K562 (cell line): ENCODE measurements around the gene TPRG1L. TPM values are rescaled to one million over a fixed set of nuclear protein-coding genes. Genes with fewer than 3 reads are reported as not detected.
A peak's percentile ranks its signal among the peaks of the same experiment; 100 is the strongest.

Experiments
- ATF4 ChIP-seq: fragments of 450-650 bp; formaldehyde crosslinking; IDR thresholded peaks from 2 replicates; pipeline ENCODE4 v1.4.0; 2022; ENCODE audit warnings: mild to moderate bottlenecking, moderate library complexity
- CUX1 ChIP-seq: fragments of 200-800 bp; sonication (Bioruptor generic); IDR thresholded peaks from 2 replicates; pipeline ENCODE4 v1.6.1; 2016; ENCODE audit warnings: missing genetic modification characterization, missing compliant biosample characterization
- KLF10 ChIP-seq: fragments of 250-450 bp; sonication (Bioruptor Pico); IDR thresholded peaks from 2 replicates; pipeline ENCODE4 v1.6.1; 2021; ENCODE audit warnings: matching md5 sums
- MLLT1 ChIP-seq, 2 experiments: fragments of 450-650 bp; IDR thresholded peaks; 2 replicates each; pipeline ENCODE4 v1.6.1; 2016
- NFE2 ChIP-seq: IDR thresholded peaks from 2 replicates; pipeline ENCODE4 v1.6.1; 2014; ENCODE audit warnings: antibody characterized with exemption, low read depth
- NUFIP1 ChIP-seq: fragments of 450-650 bp; IDR thresholded peaks from 2 replicates; pipeline ENCODE4 v1.6.1; 2018; ENCODE audit not compliant: partially characterized antibody
- PBX2 ChIP-seq, 2 experiments: IDR thresholded peaks in 1 of 2; conservative IDR thresholded peaks in 1 of 2; 2 replicates each; pipeline ENCODE4 v1.6.1; 2016; ENCODE audit warnings: low read depth in 2 of 2, mild to moderate bottlenecking in 1 of 2, missing compliant biosample characterization in 1 of 2, missing genetic modification characterization in 1 of 2, moderate library complexity in 1 of 2
- PKNOX1 ChIP-seq: fragments of 450-650 bp; IDR thresholded peaks from 2 replicates; pipeline ENCODE4 v1.6.1; 2016
- RB1 ChIP-seq: fragments of 450-650 bp; IDR thresholded peaks from 2 replicates; pipeline ENCODE4 v1.6.1; 2017; ENCODE audit warnings: low read depth, mild to moderate bottlenecking
- SNRNP70 ChIP-seq: fragments of 200-400 bp; formaldehyde crosslinking; optimal IDR thresholded peaks from 2 replicates; pipeline ENCODE3; 2017; ENCODE audit warnings: low read depth, low read length
- ZNF445 ChIP-seq: fragments of 250-450 bp; sonication (Bioruptor Pico); IDR thresholded peaks from 2 replicates; pipeline ENCODE4 v1.4.0; 2020; ENCODE audit warnings: low read depth, mild to moderate bottlenecking, moderate library complexity
- ZNF830 ChIP-seq: fragments of 250-450 bp; sonication (Bioruptor Pico); IDR thresholded peaks from 2 replicates; pipeline ENCODE4 v1.5.0; 2021; ENCODE audit warnings: mild to moderate bottlenecking
- polyA plus RNA-seq, 8 experiments: library from polyadenylated mRNA; depleted of rRNA in 4 of 8; stranded (reverse) in 5 of 8; unstranded in 3 of 8; fragments of >200 nt; fragmentation: Nextera tagmentation in 2 of 8; fragmentation: Illumina TruSeq in 1 of 8; extraction: Ambion mirVana in 2 of 8; extraction: Trizol in 1 of 8; gene quantifications; 2 replicates each; pipeline versions ENCODE4 v1.2.1 to v1.2.3, GENCODE V29; 2011 to 2014; ENCODE audit warnings: inconsistent platforms in 1 of 8, missing spikeins in 1 of 8
- total RNA-seq, 7 experiments: library from RNA; depleted of rRNA in 6 of 7; stranded (reverse); fragments of >200 nt in 6 of 7; fragmentation: Illumina TruSeq in 2 of 7; extraction: Trizol in 2 of 7; gene quantifications; 2 replicates each; pipeline versions ENCODE4 v1.2.1 to v1.2.3, GENCODE V29; 2011 to 2021; ENCODE audit warnings: low replicate concordance in 1 of 7

The TPRG1L gene
- total and polyA plus RNA-seq, 9 of the 15 experiments (the other 6 are each of a cell fraction or from before 2014, with no cell fraction given) = 1.6 to 11.0 (median 6.2) TPM

GRCh38 chr1:3618881-3619671 lies 5.7 kb upstream of the TPRG1L start (continued):
- TF ChIP-seq PBX2 (CRISPR knock-in tag; IDR thresholded peaks at IDR 0.05; ENCODE audit: low read depth) (no peak), PBX2 (tag; conservative IDR thresholded peaks at IDR 0.05; ENCODE audit: low read depth) (peak; percentile 89), ZNF830 (CRISPR knock-in tag) (no peak), SNRNP70 (no peak), KLF10 (no peak), ZNF445 (CRISPR knock-in tag) (no peak), RB1 (peak; percentile 10; the same call in 1 of the 2 replicates), NUFIP1 (no peak), CUX1 (CRISPR knock-in tag) (no peak), PKNOX1 (peak; percentile 49), ATF4 (CRISPR knock-in tag) (no peak), MLLT1 (IDR thresholded peaks at IDR 0.05) (no peak), NFE2 (no peak)
